ENCODE measurements around the gene ZNF8.
A peak's percentile ranks its signal among the peaks of the same experiment; 100 is the strongest.
"Not testable (repeated sequence)": the region's sequence is repeated elsewhere in the genome, so short reads cannot be mapped to it uniquely, and the experiment has no call there.

The ZNF8 gene

DNA sequence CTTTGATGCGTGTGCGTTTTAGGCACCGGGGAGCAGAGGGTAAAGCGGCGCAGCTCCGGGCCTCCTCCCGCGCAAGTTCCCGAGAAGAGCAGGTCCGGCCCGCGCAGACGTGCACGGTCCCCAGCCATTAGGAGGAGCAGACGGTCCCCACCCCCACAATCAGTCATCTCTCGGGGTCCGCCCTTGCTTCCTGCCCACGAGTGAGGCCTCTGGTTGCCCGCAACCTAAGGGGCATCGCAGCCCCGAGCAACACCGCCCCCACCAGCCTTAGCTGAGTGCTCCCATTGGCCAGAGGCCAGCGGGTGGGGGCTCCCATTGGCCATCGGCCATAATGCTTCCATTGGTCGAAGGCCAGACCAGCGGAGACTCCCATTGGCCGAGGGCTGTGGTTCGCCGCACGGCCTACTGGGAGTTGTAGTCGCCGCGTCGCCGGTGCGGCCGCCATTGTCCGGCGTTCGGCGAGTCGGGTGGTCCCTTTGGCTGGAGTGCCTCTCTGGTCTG lies at the start of gene ZNF8:
TSS of gene ZNF8 (plus strand) at position 415 of the 501 bp plus-strand sequence. CDS start 127 bp downstream, outside the sequence.
- peak; percentile 97 for DNase-seq

DNA sequence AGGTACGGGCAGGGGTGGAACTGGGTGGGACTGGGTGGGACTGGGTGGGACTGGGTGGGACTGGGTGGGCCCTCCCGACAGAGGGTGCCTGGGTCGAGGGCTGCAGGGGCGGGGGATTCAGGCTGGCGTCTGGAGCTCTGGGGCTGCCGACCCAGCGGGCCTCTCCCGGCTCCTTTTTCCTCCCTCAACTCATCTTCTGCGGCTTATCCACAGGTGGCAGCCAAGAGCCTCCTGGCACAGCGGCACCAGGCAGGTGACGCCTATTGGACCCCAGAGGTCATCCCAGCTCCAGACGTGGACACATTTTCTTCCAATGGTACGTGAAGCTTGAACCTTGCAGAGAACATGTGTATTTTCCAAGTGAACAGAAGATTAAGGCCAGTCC lies 49.5 kb upstream of the ZNF8 start:
- DNase-seq: no peak

DNA sequence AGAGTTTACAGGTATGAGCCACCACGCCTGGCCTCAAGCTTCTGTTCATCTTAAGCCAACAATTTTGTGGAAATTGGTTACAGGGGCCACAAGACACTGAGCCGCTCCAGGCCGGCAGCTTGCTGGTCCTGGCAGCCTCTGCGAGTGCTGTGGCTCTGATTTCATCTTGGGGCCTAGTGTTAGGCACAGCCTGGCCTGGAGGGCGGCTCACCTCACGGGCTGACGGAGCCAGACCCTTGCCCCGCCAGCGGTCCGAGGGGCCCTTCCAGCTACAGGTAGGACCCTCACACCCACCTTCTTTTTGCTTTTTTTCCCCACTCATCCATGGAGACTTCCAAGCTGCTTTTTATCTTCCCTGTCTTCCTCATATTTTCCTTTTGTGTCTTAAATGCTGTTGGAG lies 41.4 kb upstream of the ZNF8 start:
- DNase-seq: no peak

DNA sequence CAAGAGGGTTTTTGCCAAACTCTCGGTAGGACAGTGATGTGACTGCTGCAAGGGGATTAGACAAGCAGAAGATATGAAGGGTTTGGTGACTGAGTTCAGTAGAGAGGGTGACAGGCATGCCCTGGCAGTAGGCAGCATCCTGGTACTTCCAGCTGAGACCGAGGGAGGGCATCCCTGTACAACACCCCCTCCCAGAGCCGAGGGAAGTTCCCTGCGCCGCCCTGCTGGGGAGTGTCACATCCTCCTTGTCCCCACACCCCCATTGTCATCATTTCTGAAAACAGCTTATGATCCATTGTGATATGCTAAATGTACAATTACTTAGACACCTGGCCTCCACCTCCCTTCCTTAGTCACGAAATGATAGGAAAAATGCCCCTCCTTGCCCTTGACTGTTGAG lies 35.4 kb upstream of the ZNF8 start:
- no peak for DNase-seq

DNA sequence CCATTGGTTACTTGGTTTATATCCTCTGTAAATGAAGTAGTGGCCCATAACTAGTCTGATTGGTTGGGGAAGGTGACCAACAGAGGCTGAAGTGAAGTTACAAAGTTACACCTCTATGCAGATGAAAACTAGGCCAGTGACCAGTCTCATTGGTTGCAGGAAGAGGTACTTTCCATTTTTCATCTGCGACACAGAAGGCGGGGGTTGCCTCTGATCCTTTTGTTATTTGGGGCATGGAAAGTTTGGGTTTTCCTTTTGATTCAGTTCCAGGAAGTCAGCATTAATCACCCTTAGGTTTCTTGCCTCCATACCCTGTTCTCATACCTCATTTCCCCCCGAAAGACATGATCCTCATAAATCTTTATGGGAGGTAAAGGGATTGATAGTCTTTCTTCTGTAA lies 29.9 kb upstream of the ZNF8 start:
- no peak for DNase-seq

DNA sequence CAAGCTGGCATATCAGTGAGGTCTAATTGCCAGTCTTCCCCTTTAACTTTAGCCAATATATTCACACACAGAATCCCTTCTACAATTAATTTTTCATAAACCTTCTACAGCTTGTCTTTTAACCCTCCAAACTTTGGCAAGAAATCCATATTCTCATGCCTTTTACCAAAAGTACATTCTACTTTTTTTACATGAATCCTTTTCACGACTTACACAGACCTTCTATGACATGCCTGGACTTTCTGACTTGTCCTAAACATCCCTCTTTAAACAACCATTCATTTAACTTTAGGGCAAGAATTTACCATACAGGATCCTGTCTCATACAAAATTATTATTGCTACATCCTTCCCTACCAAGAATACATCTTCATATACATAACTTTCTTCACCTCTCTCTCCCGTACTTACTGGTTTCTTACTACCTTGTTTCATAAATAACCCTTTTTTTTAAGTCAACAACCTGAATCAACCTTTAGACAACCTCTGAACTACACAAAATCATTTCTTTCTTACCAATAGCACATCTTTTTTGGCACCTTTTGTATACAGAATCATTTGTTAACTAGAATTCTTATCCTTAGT lies 26.6 kb upstream of the ZNF8 start:
- DNase-seq: no peak

DNA sequence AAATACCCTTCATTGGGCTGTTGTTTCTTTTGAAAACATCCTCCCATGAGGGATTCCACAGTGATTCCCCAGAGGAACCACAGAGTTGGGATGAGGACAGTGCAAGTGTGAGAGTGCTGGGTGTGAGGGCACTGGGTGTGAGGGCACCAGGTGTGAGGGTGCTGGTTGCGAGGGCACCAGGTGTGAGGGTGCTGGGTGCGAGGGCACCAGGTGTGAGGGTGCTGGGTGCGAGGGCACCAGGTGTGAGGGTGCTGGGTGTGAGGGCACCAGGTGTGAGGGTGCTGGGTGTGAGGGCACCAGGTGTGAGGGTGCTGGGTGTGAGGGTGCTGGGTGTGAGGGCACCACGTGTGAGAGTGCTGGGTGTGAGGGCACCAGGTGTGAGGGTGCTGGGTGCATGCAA lies 20.5 kb upstream of the ZNF8 start:
- DNase-seq: not testable (repeated sequence)

DNA sequence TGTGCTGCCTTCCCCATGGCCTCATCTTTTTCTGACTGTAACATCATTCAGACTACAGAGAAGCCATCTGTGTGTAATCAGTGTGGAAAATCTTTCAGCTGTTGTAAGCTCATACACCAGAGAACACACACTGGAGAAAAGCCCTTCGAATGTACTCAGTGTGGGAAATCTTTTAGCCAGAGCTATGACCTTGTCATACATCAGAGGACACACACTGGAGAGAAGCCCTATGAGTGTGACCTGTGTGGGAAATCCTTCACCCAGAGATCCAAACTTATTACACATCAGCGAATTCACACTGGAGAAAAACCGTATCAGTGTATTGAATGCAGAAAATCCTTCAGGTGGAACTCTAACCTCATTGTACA lies 17.2 kb upstream of the ZNF8 start:
- no peak for DNase-seq

DNA sequence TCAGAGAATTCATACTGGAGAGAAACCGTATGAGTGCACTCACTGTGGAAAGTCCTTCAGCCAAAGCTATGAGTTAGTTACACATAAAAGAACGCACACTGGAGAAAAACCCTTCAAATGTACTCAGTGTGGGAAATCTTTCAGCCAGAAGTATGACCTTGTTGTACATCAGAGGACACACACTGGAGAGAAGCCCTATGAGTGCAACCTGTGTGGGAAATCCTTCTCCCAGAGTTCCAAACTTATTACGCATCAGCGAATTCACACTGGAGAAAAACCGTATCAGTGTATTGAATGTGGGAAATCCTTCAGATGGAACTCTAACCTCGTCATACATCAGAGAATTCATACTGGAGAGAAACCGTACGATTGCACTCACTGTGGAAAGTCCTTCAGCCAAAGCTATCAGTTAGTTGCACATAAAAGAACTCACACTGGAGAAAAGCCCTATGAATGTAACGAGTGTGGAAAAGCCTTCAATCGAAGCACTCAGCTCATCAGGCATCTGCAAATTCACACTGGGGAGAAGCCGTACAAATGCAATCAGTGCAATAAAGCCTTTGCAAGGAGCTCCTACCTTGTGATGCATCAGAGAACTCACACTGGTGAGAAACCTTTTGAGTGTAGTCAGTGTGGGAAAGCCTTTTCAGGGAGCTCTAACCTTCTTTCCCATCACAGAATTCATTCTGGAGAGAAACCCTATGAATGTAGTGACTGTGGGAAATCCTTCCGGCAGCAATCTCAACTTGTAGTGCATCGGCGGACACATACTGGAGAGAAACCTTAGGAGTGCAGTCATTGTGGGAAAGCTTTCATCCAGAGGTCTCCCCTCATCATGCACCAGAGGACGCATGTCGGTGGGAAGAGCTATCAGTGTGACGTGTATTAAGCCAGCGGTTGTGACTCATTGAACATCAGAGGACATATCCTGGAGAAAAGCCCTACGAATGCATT lies 16.5 kb upstream of the ZNF8 start:
- no peak for DNase-seq

DNA sequence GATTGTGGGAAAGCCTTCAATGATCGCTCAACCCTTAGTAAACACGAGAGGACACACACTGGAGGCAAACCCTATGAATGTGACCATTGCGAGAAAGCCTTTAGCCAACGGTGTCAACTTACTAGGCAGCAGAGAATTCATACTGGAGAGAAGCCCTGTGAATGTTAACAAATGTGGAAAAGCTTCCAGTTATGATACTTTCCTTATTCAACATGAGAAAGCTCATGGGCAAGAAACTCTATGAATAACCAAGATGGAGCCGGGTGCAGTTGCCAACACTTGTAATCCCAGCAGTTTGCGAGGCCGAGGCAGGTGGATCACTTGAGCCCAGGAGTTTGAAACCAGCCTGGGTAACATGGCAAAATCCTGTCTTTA lies 15.8 kb upstream of the ZNF8 start:
- DNase-seq: no peak

DNA sequence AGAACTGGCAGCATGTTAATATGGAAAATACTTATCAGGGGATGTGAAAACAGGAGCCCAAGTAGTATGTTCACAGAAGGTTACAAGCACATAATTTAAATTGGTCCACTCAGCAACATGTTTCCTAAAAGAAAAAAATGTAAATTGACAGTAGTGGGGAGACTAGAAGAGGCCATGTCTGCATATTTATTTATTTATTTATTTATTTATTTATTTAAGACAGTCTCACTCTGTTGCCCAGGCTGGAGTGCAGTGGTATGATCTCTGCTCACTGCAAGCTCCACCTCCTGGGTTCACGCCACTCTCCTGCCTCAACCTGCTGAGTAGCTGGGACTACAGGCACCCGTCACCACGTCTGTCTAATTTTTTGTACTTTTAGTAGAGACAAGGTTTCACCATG lies 13.7 kb upstream of the ZNF8 start:
- DNase-seq: no peak

DNA sequence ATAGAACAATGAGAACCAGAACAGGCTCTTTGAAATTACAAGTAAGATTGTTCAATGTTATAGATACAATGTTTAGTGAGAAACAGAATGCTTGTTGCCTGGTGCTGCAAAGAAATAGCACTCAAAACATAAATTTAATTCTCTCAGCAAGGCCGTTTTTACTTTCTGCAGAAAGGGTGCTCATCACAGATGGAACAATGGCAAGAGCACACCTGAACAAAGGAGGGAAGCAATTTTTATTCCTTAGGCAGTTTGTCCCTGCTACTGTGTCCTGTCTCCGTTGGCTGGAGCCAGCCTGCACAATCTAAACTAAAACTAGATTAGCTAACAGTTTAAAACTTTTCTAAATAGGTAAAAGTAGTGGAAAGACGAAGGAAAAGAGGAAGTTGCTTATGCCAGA lies 10.4 kb upstream of the ZNF8 start:
- DNase-seq: no peak

DNA sequence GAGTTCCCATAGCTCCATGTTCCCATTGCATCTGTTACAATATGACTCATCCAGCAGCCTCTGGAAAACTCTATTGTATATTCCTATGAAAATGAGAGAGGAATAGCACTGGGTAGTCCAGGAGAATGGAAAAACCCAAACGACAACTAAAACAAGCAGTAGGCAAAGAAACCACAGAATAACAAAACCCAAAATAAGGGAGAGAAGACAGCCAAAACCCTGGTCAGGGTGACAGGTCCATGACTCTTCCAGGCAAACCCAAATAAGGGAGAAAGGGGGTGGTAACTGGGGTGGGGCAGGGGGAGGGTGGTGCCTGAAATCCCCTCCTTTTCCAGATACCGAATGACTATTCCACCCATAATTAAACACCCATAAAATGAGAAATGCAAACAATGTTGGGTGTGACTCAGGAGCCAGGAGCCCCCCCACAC lies 4.0 kb upstream of the ZNF8 start:
- no peak for DNase-seq

DNA sequence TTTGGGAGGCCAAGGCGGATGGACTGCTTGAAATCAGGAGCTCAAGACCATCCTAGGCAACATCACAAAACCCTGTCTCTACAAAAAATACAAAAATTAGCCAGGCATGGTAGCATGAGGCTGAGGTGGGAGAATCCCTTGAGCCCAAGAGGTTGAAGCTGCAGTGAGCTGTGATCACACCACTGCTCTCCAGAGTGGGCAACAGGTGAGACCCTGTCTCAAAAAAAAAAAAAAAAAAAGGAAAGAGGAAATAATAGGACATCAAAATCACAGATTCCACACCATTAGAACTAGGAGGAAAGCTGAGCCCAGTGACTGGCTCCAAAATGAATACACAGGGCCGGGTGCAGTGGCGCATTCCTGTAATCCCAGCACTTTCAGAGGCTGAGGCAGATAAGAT lies 3.2 kb upstream of the ZNF8 start:
- DNase-seq: no peak

DNA sequence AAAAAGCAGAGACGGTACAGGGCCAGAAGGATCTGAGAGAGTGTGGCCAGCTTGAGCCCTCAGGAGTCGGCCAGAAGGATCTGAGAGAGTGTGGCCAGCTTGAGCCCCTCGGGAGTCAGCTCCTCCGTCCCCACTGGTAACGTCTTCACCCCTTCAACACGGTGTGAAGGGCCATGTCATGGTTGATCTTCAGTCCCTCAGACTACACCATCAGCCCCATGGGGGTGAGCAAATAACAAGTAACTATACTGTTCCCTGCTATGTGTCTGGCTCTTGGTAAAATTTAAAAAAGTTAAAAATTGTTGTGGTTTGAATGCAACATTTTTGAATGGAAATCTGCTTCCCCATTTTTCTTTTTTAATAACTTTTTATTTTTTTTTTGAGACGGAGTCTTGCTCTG lies 1.6 kb upstream of the ZNF8 start:
- DNase-seq: no peak

DNA sequence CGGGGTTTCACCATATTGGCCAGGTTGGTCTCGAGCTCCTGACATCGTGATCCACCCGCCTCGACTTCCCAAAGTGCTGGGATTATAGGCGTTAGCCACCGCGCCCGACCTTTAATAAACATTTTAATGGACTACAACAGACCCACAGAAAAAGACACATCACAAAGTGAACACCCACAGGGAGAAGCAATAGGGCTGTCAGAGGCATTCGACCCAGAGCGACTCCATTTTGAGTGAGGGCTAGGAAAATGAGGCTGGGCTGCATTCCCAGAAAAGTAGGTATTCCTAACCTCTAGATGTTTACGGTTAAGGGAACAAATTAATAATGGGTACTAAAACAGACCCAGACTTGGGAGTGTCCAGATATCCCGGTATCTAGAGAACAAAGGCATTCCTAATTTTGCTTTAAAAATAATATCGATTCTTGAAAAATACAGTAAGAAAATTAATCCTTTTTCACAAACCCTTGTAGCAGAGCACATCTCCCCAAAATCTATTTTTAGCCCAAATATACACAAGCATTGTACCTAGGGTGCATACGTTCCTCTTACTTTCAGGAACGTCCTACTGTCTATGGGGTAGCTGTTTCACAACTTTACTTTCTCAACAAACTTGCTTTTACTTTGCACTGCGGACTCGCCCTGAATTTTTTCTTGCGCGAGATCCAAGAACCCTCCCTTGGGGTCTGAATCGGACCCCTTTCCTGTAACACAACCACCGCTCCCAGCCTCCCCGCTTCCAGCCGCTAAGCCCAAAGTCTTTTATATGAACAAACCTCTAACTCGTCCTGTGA lies 811 bp upstream of the ZNF8 start:
- DNase-seq: no peak

DNA sequence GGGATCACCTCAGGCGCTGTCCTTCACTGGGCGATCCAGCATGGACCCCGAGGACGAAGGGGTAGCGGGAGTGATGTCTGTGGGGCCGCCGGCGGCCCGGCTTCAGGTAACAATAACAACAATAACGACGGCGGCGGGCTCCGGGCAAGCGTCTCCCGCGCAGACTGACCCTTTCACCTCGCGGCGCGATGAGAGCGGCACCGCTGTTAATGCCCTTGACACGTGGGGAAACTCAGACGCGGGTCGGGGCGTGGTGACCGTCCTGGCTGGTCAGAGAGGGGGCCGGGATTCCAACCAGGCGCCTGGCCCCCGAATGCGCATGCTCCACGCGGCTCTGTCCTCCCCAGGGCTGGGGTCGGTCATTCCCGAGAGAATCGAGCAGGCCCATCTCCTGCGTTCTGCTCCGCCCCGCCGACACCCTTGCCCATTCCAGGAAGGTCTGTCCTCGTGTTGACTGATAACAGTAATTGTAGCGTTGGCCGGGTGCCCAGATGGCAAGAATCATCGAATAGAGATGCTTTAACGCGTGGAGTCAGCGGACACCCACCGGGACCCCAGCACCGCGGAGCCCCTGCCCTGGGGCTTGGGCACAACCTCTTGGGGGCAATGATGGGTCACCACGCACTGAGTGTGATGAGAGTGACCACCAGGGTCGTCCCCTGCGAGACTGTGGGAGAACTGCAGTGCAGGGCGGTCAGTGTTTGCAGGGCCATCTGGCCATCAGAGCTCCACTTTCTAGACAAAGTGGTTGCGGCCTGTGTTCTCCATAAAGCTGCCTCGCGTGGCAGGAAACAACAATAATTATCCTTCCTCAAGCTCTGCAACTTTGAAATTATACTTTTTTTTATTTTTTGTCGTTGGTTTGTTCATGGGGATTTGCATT lies 528 bp downstream of the ZNF8 start:
- peak; percentile 18 for DNase-seq

DNA sequence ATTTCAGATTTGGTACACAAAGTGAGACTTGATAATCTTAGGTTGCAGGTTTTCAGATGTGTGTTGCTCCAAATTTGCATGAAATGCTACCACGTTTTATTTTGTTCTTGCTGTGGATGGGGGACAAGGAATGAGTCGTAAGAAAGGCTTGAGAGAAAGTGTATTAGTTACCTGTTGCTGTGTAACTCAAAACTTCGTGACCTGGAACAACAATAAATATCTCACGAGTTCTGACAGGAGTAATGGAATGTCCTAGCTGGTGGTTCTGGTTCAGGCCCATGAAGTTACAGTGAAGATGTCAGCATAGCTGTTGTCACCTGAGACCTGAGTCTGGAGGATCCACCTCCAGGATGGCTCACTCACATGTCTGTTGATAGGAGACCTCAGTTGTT lies 1.2 kb downstream of the ZNF8 start:
- no peak for DNase-seq

DNA sequence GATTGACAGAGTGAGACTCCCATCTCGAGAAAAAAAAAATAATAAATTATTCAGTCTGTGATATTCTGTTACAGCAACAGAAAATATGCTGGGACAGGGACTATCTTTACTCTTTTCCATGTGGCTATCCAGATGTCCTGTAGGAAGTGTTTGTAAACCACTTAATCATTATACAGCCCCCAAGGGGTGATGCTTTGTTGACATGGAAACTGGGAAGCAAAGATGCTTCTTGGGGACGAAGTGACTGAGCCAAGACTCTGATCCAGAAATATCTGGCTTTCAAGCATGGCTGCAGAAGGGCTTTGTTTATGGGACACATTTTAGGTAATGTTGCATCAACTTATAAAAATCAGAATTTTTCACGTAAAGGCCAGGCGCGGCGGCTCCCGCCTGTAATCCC lies 5.4 kb downstream of the ZNF8 start:
- DNase-seq: no peak

DNA sequence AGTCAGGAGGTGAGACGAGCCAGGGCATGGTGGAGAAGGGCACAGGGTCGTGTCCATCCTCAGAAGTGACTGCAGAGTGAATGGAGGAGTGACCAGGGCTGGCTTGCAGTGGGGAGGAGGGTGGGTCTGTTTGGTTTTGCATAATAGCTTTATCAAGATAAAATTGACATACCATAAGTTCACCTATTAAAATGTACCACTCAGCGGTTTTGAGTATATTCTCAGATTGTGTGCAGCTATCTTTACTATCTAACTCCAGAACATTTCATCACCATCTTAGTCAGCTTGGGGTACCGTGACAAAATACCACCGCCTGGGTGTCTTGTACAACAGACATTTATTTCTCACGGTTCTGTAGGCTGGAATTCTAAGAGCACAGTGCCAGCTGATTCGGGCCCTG lies 13.2 kb downstream of the ZNF8 start:
- DNase-seq: no peak

DNA sequence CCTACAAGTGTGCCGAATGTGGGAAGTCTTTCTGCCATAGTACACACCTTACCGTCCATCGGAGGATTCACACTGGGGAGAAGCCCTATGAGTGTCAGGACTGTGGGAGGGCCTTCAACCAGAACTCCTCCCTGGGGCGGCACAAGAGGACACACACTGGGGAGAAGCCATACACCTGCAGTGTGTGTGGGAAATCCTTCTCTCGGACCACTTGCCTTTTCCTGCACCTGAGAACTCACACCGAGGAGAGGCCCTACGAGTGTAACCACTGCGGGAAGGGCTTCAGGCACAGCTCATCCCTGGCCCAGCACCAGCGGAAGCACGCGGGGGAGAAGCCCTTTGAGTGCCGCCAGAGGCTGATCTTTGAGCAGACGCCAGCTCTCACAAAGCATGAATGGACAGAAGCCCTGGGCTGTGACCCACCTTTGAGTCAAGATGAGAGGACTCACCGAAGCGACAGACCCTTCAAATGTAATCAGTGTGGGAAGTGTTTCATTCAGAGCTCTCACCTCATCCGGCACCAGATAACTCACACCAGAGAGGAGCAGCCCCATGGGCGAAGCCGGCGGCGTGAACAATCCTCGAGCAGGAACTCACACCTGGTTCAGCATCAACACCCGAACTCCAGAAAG lies 16.1 kb downstream of the ZNF8 start:
- no peak for DNase-seq

DNA sequence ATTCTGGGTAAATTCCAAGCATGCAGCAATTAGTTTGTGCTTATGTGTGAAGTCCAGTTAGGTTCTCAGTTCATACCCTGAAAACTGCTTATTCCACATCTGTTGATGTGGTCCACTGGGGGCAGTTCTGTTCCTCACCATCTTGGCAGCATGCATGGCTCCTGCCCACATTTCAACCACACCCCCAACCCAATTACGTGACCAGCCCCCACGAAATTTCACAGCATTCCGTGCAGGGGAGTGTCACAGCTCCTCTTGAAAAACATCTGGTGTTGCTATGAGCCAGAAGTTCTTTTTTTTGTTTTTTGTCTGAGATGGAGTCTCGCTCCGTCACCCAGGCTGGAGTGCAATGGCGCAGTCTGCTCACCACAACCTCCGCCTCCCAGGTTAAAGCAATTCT lies 17.3 kb downstream of the ZNF8 start:
- no peak for DNase-seq

All from activated effector memory CD4-positive, alpha-beta T cell treated with Interleukin-2 at 50 U/mL for 16 hours (primary cell).